Fibroblast of lung (primary cell): ENCODE measurements around the gene INPP4A. TPM values are rescaled to one million over a fixed set of nuclear protein-coding genes. Genes with fewer than 3 reads are reported as not detected.

Source experiments
- DNase-seq, 2 donors: peaks; one replicate each; pipeline versions ENCODE4 v3.0.0 to v3.0.0-alpha.2; 2010; ENCODE audit warnings: low read depth in 2 of 2
- H2AFZ ChIP-seq: 2 replicates; pipeline ENCODE4 v1.5.1; 2012; ENCODE audit warnings: low read length, control low read depth, inconsistent platforms
- H3K27ac ChIP-seq: 2 replicates; pipeline ENCODE4 v1.5.1; 2011; ENCODE audit warnings: low read length, control low read depth; ENCODE audit not compliant: insufficient read depth
- H3K27me3 ChIP-seq: 2 replicates; pipeline ENCODE4 v1.5.1; 2011; ENCODE audit warnings: mild to moderate bottlenecking, low read length; ENCODE audit not compliant: control insufficient read depth, insufficient read depth
- H3K36me3 ChIP-seq: 2 replicates; pipeline ENCODE4 v1.5.1; 2011; ENCODE audit warnings: low read length; ENCODE audit not compliant: control insufficient read depth, insufficient read depth
- H3K4me1 ChIP-seq: 2 replicates; pipeline ENCODE4 v1.5.1; 2011; ENCODE audit warnings: low read length; ENCODE audit not compliant: control insufficient read depth, insufficient read depth; ENCODE audit errors: extremely low read depth
- H3K4me2 ChIP-seq: 2 replicates; pipeline ENCODE4 v1.5.1; 2011; ENCODE audit warnings: low read length, control low read depth; ENCODE audit not compliant: insufficient read depth; ENCODE audit errors: extremely low read depth
- H3K4me3 ChIP-seq, 4 experiments: fragments of 200-600 bp in 1 of 4; sonication (generic) in 1 of 4; replicated peaks in 1 of 4; 2 replicates each; pipeline ENCODE4 v1.5.1; 2011 to 2016; ENCODE audit warnings: low read length in 4 of 4, low read depth in 3 of 4, mild to moderate bottlenecking in 3 of 4, control low read depth in 2 of 4, inconsistent platforms in 1 of 4, mixed read lengths in 1 of 4; ENCODE audit not compliant: insufficient read depth in 1 of 4; ENCODE audit errors: control extremely low read depth in 1 of 4
- H3K79me2 ChIP-seq: 2 replicates; pipeline ENCODE4 v1.5.1; 2012; ENCODE audit warnings: mild to moderate bottlenecking, low read length, inconsistent platforms; ENCODE audit not compliant: control insufficient read depth, insufficient read depth
- H3K9ac ChIP-seq: 2 replicates; pipeline ENCODE4 v1.5.1; 2011; ENCODE audit warnings: mild to moderate bottlenecking, low read length, control low read depth; ENCODE audit not compliant: insufficient read depth
- H3K9me3 ChIP-seq: 2 replicates; pipeline ENCODE4 v1.5.1; 2012; ENCODE audit warnings: low read depth, low read length; ENCODE audit not compliant: control insufficient read depth, insufficient read depth
- H4K20me1 ChIP-seq: 2 replicates; pipeline ENCODE4 v1.5.1; 2011; ENCODE audit warnings: low read length; ENCODE audit not compliant: control insufficient read depth, insufficient read depth; ENCODE audit errors: extremely low read depth
- EZH2 ChIP-seq: IDR thresholded peaks from 2 replicates; pipeline ENCODE4 v1.5.1; 2012; ENCODE audit warnings: low read length, control low read depth, mild to moderate bottlenecking; ENCODE audit errors: missing control alignments
- polyA plus RNA-seq, 2 donors: library from polyadenylated mRNA; depleted of rRNA in 1 of 2; stranded (reverse) in 1 of 2; unstranded in 1 of 2; fragments of >200 nt; gene quantifications; 2 replicates each; pipeline ENCODE4 v1.2.1, GENCODE V29; 2011 to 2012; ENCODE audit warnings: missing spikeins in 1 of 2
- total RNA-seq: library from RNA; depleted of rRNA; stranded (reverse); fragments of >200 nt; gene quantifications from 2 replicates; pipeline ENCODE4 v1.2.1, GENCODE V29; 2014
- TF ChIP-seq, protein P1 (sequence below), 2 donors: IDR thresholded peaks in 1 of 2; conservative IDR thresholded peaks in 1 of 2; 1 replicate in 1 of 2; 2 replicates in 1 of 2; pipeline ENCODE4 v1.5.1; 2011 to 2012; ENCODE audit warnings: low read length in 2 of 2, control low read depth in 1 of 2, inconsistent platforms in 1 of 2, low read depth in 1 of 2, mild to moderate bottlenecking in 1 of 2

Gene INPP4A
- total and polyA plus RNA-seq, 2 donors (not counting 1 experiment from before 2014, with no cell fraction given) = 10.2 to 26.1 TPM

GRCh38 chr2:98519156-98519555 is 74.5 kb downstream of the INPP4A start:
- Histone ChIP-seq H3K9ac (no peak overlapping the region), H3K4me1 (peaks cover 7% of the 10 kb centered on the region), H3K4me3 (no peak overlapping the region), H2AFZ (no peak overlapping the region), H3K27me3 (no peaks in the 10 kb centered on the region), H3K27ac (no peak overlapping the region), H3K4me2 (no peak overlapping the region), H3K9me3 (no peaks in the 10 kb centered on the region), H3K79me2 (no peaks in the 10 kb centered on the region), H3K36me3 (no peaks in the 10 kb centered on the region), H4K20me1 (no peaks in the 10 kb centered on the region)
- peak in 1 of 2 donors; percentile 52 for DNase-seq
- TF ChIP-seq, protein P1, sequence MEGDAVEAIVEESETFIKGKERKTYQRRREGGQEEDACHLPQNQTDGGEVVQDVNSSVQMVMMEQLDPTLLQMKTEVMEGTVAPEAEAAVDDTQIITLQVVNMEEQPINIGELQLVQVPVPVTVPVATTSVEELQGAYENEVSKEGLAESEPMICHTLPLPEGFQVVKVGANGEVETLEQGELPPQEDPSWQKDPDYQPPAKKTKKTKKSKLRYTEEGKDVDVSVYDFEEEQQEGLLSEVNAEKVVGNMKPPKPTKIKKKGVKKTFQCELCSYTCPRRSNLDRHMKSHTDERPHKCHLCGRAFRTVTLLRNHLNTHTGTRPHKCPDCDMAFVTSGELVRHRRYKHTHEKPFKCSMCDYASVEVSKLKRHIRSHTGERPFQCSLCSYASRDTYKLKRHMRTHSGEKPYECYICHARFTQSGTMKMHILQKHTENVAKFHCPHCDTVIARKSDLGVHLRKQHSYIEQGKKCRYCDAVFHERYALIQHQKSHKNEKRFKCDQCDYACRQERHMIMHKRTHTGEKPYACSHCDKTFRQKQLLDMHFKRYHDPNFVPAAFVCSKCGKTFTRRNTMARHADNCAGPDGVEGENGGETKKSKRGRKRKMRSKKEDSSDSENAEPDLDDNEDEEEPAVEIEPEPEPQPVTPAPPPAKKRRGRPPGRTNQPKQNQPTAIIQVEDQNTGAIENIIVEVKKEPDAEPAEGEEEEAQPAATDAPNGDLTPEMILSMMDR (conservative IDR thresholded peaks at IDR 0.05 in 1 of 2, IDR thresholded peaks at IDR 0.05 in 1 of 2; ENCODE audit: low read depth in 1 of 2, low read length in 2 of 2) = no peak
- no peak for TF ChIP-seq EZH2

DNA sequence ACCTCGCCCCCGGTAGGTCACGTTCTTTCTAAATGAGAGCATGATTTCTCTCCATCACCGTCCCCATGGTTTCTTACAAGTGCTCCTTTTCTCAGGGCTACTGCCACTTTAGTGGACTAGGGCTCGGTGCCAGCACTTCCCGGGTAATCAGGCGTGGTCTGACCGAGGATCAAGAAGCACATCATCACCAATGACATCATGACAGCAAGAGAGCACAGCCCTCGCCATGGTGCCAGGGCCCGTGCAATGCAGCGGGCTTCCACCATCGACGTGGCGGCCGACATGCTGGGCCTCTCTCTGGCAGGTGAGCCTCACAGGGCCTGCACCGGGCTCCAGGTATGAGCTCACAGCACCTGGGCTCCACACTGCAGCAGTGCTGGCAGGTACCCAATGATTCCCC is 75.2 kb downstream of the INPP4A start:
- Histone ChIP-seq H3K36me3 (no peaks in the 10 kb centered on the region), H3K79me2 (no peaks in the 10 kb centered on the region), H3K9me3 (no peaks in the 10 kb centered on the region), H3K4me2 (no peak overlapping the region), H2AFZ (no peak overlapping the region), H3K4me3 (no peak overlapping the region), H3K9ac (no peak overlapping the region), H3K27ac (no peak overlapping the region), H3K27me3 (no peaks in the 10 kb centered on the region), H4K20me1 (no peaks in the 10 kb centered on the region), H3K4me1 (peaks cover 7% of the 10 kb centered on the region)
- no peak for TF ChIP-seq EZH2
- TF ChIP-seq, protein P1 (conservative IDR thresholded peaks at IDR 0.05 in 1 of 2, IDR thresholded peaks at IDR 0.05 in 1 of 2; ENCODE audit: low read depth in 1 of 2, low read length in 2 of 2) = no peak
- no peak for DNase-seq

DNA sequence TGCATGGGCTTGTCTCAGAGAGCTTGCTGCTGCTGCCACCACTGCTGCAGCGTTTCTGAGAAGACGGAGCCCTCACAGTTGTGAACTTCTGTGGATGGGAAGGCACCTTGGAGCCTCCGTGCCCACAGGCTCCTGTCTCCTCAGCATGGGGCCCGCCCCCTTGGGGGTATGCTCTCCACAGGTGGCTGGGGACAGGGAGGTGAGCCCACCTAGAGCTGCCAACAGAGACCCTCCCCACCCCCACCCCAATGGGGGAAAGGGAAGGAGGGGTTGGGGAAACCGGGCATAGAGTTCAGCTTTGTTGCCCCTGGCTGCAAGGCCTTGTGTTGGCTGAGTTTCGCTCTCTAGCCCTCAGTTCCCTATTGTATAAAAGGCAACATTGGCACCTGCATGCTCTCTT is 76.1 kb downstream of the INPP4A start:
- no peak overlapping the region for H3K9ac ChIP-seq
- no peak overlapping the region for H3K27ac ChIP-seq
- no peak overlapping the region for H2AFZ ChIP-seq
- H3K4me1 ChIP-seq = peaks cover 7% of the 10 kb centered on the region
- no peaks in the 10 kb centered on the region for H3K9me3 ChIP-seq
- no peaks in the 10 kb centered on the region for H3K36me3 ChIP-seq
- no peak for DNase-seq
- TF ChIP-seq, protein P1 (conservative IDR thresholded peaks at IDR 0.05 in 1 of 2, IDR thresholded peaks at IDR 0.05 in 1 of 2; ENCODE audit: low read depth in 1 of 2, low read length in 2 of 2) = no peak
- TF ChIP-seq EZH2 = no peak
- no peaks in the 10 kb centered on the region for H4K20me1 ChIP-seq
- H3K27me3 ChIP-seq = no peaks in the 10 kb centered on the region
- no peak overlapping the region for H3K4me3 ChIP-seq
- no peak overlapping the region for H3K4me2 ChIP-seq
- H3K79me2 ChIP-seq = no peaks in the 10 kb centered on the region
